IPS-18a (cell line): ENCODE results near the gene TTLL1.

Experiments used
- H3K27ac ChIP-seq: one replicate; pipeline ENCODE4 v1.5.1; 2013; ENCODE audit warnings: low read length
- H3K27me3 ChIP-seq: one replicate; pipeline ENCODE4 v1.6.1; 2013; ENCODE audit warnings: mild to moderate bottlenecking, low read length; ENCODE audit not compliant: control insufficient read depth, insufficient read depth
- H3K36me3 ChIP-seq: one replicate; pipeline ENCODE4 v1.6.1; 2013; ENCODE audit warnings: low read depth, low read length; ENCODE audit not compliant: control insufficient read depth
- H3K4me1 ChIP-seq: one replicate; pipeline ENCODE4 v1.6.1; 2013; ENCODE audit warnings: low read depth, low read length; ENCODE audit not compliant: control insufficient read depth
- H3K4me3 ChIP-seq: one replicate; pipeline ENCODE4 v1.5.1; 2013; ENCODE audit warnings: low read length
- H3K9ac ChIP-seq: one replicate; pipeline ENCODE4 v1.6.1; 2013; ENCODE audit warnings: mild to moderate bottlenecking, low read length, moderate library complexity
- H3K9me3 ChIP-seq: one replicate; pipeline ENCODE4 v1.6.1; 2013; ENCODE audit warnings: low read depth, low read length; ENCODE audit not compliant: control insufficient read depth

Gene TTLL1

GRCh38 chr22:43127166-43127908 is 38.1 kb upstream of the TTLL1 start:
- no peaks in the 10 kb centered on the region for H3K27me3 ChIP-seq
- no peak overlapping the region for H3K9ac ChIP-seq
- no peak overlapping the region for H3K4me3 ChIP-seq
- no peaks in the 10 kb centered on the region for H3K9me3 ChIP-seq
- peaks cover 5% of the 10 kb centered on the region for H3K36me3 ChIP-seq
- no peak overlapping the region for H3K27ac ChIP-seq
- peaks cover 6% of the 10 kb centered on the region for H3K4me1 ChIP-seq

GRCh38 chr22:43126501-43127165 is 37.4 kb upstream of the TTLL1 start:
- Histone ChIP-seq H3K27ac (no peak overlapping the region), H3K4me1 (peaks cover 6% of the 10 kb centered on the region)

DNA sequence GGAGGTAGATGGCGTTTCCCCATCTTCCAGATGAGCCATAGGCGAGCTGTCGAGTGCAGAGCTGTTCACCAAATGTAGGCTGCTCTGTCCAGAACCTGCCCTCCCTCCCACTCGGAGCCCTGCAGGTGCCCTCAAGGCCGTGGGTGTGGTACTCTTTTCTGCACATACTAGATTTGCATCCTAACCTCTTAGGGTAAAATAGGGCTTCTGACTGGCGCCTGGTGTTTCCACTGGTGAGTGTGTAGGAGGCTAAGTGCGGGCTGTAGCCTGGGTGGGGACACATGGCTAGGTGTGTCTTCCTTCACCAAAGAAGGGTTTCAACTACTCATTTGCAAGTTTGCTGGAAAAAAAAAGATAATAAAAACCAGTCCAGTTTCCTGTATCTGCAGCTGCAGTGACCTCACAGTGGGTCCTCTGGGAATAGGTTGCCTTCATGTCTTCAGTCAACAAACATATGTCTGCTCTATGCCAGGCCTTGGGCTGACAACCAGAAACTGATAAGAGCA is 29.8 kb upstream of the TTLL1 start:
- no peak overlapping the region for H3K4me3 ChIP-seq
- no peaks in the 10 kb centered on the region for H3K36me3 ChIP-seq
- no peaks in the 10 kb centered on the region for H3K9me3 ChIP-seq
- no peak overlapping the region for H3K27ac ChIP-seq
- H3K27me3 ChIP-seq, result peaks cover under 1% of the 10 kb centered on the region
- no peak overlapping the region for H3K9ac ChIP-seq
- H3K4me1 ChIP-seq, result no peaks in the 10 kb centered on the region

More at GRCh38 chr22:43126501-43127165, 37.4 kb upstream of the TTLL1 start:
- peaks cover 2% of the 10 kb centered on the region for H3K36me3 ChIP-seq
- no peaks in the 10 kb centered on the region for H3K27me3 ChIP-seq
- no peaks in the 10 kb centered on the region for H3K9me3 ChIP-seq
- no peak overlapping the region for H3K4me3 ChIP-seq
- no peak overlapping the region for H3K9ac ChIP-seq

GRCh38 chr22:43118024-43118849 is 29.0 kb upstream of the TTLL1 start:
- Histone ChIP-seq H3K9me3 (no peaks in the 10 kb centered on the region), H3K36me3 (no peaks in the 10 kb centered on the region), H3K27me3 (peaks cover 8% of the 10 kb centered on the region), H3K4me1 (no peaks in the 10 kb centered on the region), H3K9ac (no peak overlapping the region), H3K27ac (no peak overlapping the region), H3K4me3 (no peak overlapping the region)

- Histone ChIP-seq H3K27ac (no peak overlapping the region), H3K9ac (no peak overlapping the region), H3K27me3 (peaks cover 21% of the 10 kb centered on the region), H3K9me3 (no peaks in the 10 kb centered on the region), H3K4me3 (no peak overlapping the region), H3K4me1 (no peaks in the 10 kb centered on the region), H3K36me3 (no peaks in the 10 kb centered on the region)
Measured at GRCh38 chr22:43116932-43117331, 27.7 kb upstream of the TTLL1 start.

DNA sequence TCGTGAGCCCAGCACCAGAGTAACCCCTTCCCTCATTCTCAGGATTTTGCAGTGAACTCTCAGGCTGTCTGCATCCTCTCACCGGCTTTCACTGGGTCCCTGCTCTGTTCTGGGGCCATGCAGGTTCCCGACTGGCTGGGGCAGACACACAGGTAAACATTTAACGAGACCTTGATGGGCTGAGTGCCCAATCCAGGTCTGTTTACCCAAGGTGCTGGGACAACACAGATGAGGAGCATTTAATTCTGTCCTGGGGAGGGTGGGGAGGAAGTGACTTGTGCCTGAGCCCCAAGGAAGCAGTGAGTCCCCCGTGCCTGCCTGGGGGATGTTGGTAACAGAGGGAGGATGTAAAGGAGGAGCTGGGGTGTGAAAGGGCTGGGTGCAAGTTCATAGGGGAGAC is 25.8 kb upstream of the TTLL1 start:
- no peak overlapping the region for H3K4me3 ChIP-seq
- H3K4me1 ChIP-seq, result peaks cover 4% of the 10 kb centered on the region
- no peak overlapping the region for H3K9ac ChIP-seq
- H3K27me3 ChIP-seq, result peaks cover 41% of the 10 kb centered on the region
- H3K36me3 ChIP-seq, result no peaks in the 10 kb centered on the region
- no peak overlapping the region for H3K27ac ChIP-seq
- no peaks in the 10 kb centered on the region for H3K9me3 ChIP-seq

- Histone ChIP-seq H3K9ac (no peak overlapping the region), H3K27me3 (peaks cover 53% of the 10 kb centered on the region), H3K4me1 (peaks cover 4% of the 10 kb centered on the region), H3K9me3 (no peaks in the 10 kb centered on the region), H3K36me3 (no peaks in the 10 kb centered on the region), H3K4me3 (no peak overlapping the region), H3K27ac (no peak overlapping the region)
Measured at GRCh38 chr22:43113526-43114251, 24.5 kb upstream of the TTLL1 start.

GRCh38 chr22:43110927-43111623 is 21.9 kb upstream of the TTLL1 start:
- H3K9me3 ChIP-seq, result no peaks in the 10 kb centered on the region

DNA sequence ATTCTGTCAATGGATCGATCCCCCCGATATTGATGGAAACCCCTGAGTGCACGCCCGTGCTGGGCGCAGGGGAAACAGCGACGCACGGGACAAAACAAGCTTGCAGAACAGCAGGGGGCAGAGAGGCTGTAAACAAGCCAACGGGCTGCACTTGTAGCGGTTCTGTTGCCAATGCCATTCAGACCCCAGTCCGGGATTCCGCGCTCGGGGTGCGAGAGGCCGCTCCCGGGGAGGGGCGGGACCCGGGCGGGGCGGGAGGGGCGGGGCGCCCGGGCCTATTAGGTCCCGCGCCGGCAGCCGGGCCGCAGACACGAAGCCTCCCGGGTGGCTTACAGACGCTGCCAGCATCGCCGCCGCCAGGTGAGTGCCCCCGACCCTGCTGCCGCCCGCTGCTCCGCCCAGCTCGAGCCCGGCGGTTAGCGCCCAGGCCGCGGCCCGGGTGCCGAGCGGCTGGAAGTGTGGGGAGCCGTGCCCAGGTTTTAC is 21.3 kb upstream of the TTLL1 start, which contains the start of gene BIK:
BIK (plus strand) TSS at position 307 of the 483 bp plus-strand sequence. CDS start 13,273 bp downstream, outside the sequence.
- H3K4me1 ChIP-seq, result peaks cover 4% of the 10 kb centered on the region
- H3K27me3 ChIP-seq, result peaks cover 56% of the 10 kb centered on the region
- H3K9me3 ChIP-seq, result no peaks in the 10 kb centered on the region
- no peak within 1 kb of the TSS for H3K9ac ChIP-seq
- H3K4me3 ChIP-seq, result peak within 1 kb of the TSS; percentile 77
- no peaks in the 10 kb centered on the region for H3K36me3 ChIP-seq
- H3K27ac ChIP-seq, result no peak within 1 kb of the TSS

More at GRCh38 chr22:43110927-43111623, 21.9 kb upstream of the TTLL1 start:
- Histone ChIP-seq H3K4me3 (peak overlapping the region; percentile 77), H3K36me3 (no peaks in the 10 kb centered on the region), H3K4me1 (peaks cover 4% of the 10 kb centered on the region), H3K27me3 (peaks cover 56% of the 10 kb centered on the region), H3K27ac (no peak overlapping the region), H3K9ac (no peak overlapping the region)

GRCh38 chr22:43109921-43110443 is 20.8 kb upstream of the TTLL1 start:
- no peaks in the 10 kb centered on the region for H3K36me3 ChIP-seq
- H3K4me3 ChIP-seq, result peak overlapping the region; percentile 77
- H3K4me1 ChIP-seq, result peaks cover 4% of the 10 kb centered on the region
- H3K27ac ChIP-seq, result no peak overlapping the region
- H3K9me3 ChIP-seq, result no peaks in the 10 kb centered on the region
- H3K27me3 ChIP-seq, result peaks cover 56% of the 10 kb centered on the region
- H3K9ac ChIP-seq, result no peak overlapping the region
